HepG2 (cell line): ENCODE results near the gene PCLO. TPM values are rescaled to one million over a fixed set of nuclear protein-coding genes. Genes with fewer than 3 reads are reported as not detected.

ENCODE experiments used
- ATAC-seq: fragments of 200-7000 bp; cut with Tn5 transposase; 3 replicates; pipeline ENCODE4 v1.9.1; 2020; ENCODE audit warnings: mild to moderate bottlenecking, moderate library complexity
- BruUV-seq: library from RNA; stranded (reverse); fragments of 400-500 nt; replicated peaks from 2 replicates; lab custom pipeline; 2021; lab: Mats Ljungman, UMichigan
- CTCF ChIA-PET: fragments of 300-600 bp; formaldehyde crosslinking; extraction: SDS; loops from one replicate; lab custom pipeline; 2021; ENCODE audit warnings: low total read pairs, inconsistent platforms, low intra/inter-chr PET ratio; lab: Yijun Ruan, JAX
- POLR2A ChIA-PET: fragments of 350-600 bp; sonication (Branson Sonifier 250); formaldehyde crosslinking; loops from one replicate; lab custom pipeline; 2020; ENCODE audit warnings: antibody characterized with exemption, inconsistent platforms; lab: Yijun Ruan, JAX
- DNase-seq: peaks from one replicate; pipeline ENCODE4 v3.0.0-alpha.2; 2015; ENCODE audit warnings: low spot score
- FAIRE-seq: peaks from 3 replicates; lab custom pipeline; 2011; peaks lifted over from hg19 to GRCh38; lab: Jason Lieb, UNC
- H2AFZ ChIP-seq: one replicate; pipeline ENCODE4 v1.6.1; 2011; ENCODE audit warnings: low read length, inconsistent platforms
- H3K27ac ChIP-seq: fragments of 300-600 bp; 3 replicates; pipeline ENCODE4 v1.8.0; 2011; ENCODE audit warnings: mixed run types, mild to moderate bottlenecking, mixed read lengths, low read length, inconsistent platforms; ENCODE audit not compliant: insufficient read depth; ENCODE audit errors: extremely low read length
- H3K27me3 ChIP-seq, 2 experiments: fragments of 200-600 bp in 1 of 2; 2 replicates in 1 of 2; 3 replicates in 1 of 2; pipeline versions ENCODE4 v1.6.0 to v1.8.0; 2011; ENCODE audit warnings: low read length in 2 of 2, mild to moderate bottlenecking in 2 of 2, moderate library complexity in 2 of 2, inconsistent platforms in 1 of 2; ENCODE audit not compliant: insufficient read depth in 2 of 2, control insufficient read depth in 1 of 2
- H3K36me3 ChIP-seq, 2 experiments: fragments of 200-600 bp in 1 of 2; replicated peaks in 1 of 2; 2 replicates in 1 of 2; 3 replicates in 1 of 2; pipeline versions ENCODE4 v1.5.1 to v1.8.0; 2011; ENCODE audit warnings: low read length in 2 of 2, inconsistent platforms in 1 of 2; ENCODE audit not compliant: insufficient read depth in 2 of 2, control insufficient read depth in 1 of 2
- H3K4me1 ChIP-seq: 2 replicates; pipeline ENCODE4 v1.5.1; 2012; ENCODE audit warnings: low read length, inconsistent platforms; ENCODE audit not compliant: insufficient read depth
- H3K4me2 ChIP-seq: 2 replicates; pipeline ENCODE4 v1.6.0; 2011; ENCODE audit warnings: low read depth, low read length, inconsistent platforms
- H3K4me3 ChIP-seq, 3 experiments: fragments of 200-600 bp in 1 of 3; sonication (generic), shearing (Covaris generic) in 1 of 3; replicated peaks in 1 of 3; 2 replicates each; pipeline ENCODE4 v1.5.1; 2011 to 2016; ENCODE audit warnings: low read length in 3 of 3, inconsistent platforms in 2 of 3, low read depth in 2 of 3, mild to moderate bottlenecking in 2 of 3, control low read depth in 1 of 3, mixed read lengths in 1 of 3; ENCODE audit not compliant: insufficient read depth in 1 of 3
- H3K79me2 ChIP-seq: one replicate; pipeline ENCODE4 v1.6.1; 2011; ENCODE audit warnings: low read length, inconsistent platforms; ENCODE audit not compliant: insufficient read depth
- H3K9ac ChIP-seq: 2 replicates; pipeline ENCODE4 v1.6.0; 2011; ENCODE audit warnings: mild to moderate bottlenecking, low read depth, low read length, inconsistent platforms; ENCODE audit not compliant: insufficient read depth
- H3K9me3 ChIP-seq: 2 replicates; pipeline ENCODE4 v1.5.1; 2012; ENCODE audit warnings: mild to moderate bottlenecking, low read length
- H4K20me1 ChIP-seq: 2 replicates; pipeline ENCODE4 v1.6.0; 2011; ENCODE audit warnings: inconsistent platforms, mild to moderate bottlenecking, low read length, moderate library complexity; ENCODE audit not compliant: insufficient read depth
- NPAS2 ChIP-seq: sonication (generic); formaldehyde crosslinking; IDR thresholded peaks from 2 replicates; pipeline ENCODE4 v1.8.0; 2022; ENCODE audit warnings: mild to moderate bottlenecking, missing genetic modification reagents, borderline replicate concordance
- STAT5B ChIP-seq: sonication (generic); formaldehyde crosslinking; IDR thresholded peaks from 2 replicates; pipeline ENCODE4 v1.4.0; 2020; ENCODE audit warnings: missing genetic modification reagents
- TBX3 ChIP-seq: fragments of 450-650 bp; IDR thresholded peaks from 2 replicates; pipeline ENCODE4 v1.6.1; 2017; ENCODE audit warnings: antibody characterized with exemption, mild to moderate bottlenecking, inconsistent platforms, borderline replicate concordance
- ZGPAT ChIP-seq: IDR thresholded peaks from 2 replicates; pipeline ENCODE4 v1.6.1; 2016; ENCODE audit warnings: mild to moderate bottlenecking
- ZNF256 ChIP-seq: sonication (generic); formaldehyde crosslinking; conservative IDR thresholded peaks from 2 replicates; pipeline ENCODE4 v1.4.0; 2020; ENCODE audit warnings: missing genetic modification reagents
- ZNF609 ChIP-seq: sonication (generic); formaldehyde crosslinking; IDR thresholded peaks from 2 replicates; pipeline ENCODE4 v1.4.0; 2020; ENCODE audit warnings: mild to moderate bottlenecking, missing genetic modification reagents, borderline replicate concordance
- ZNF790 ChIP-seq: sonication (generic); formaldehyde crosslinking; IDR thresholded peaks from 2 replicates; pipeline ENCODE4 v1.8.0; 2022; ENCODE audit warnings: missing genetic modification reagents, mild to moderate bottlenecking, borderline replicate concordance
- WGBS: methylation state at CpG from one replicate; pipeline ENCODE4 v1.1.6; 2017; ENCODE audit warnings: low lambda C conversion rate; 5-methylcytosine and 5-hydroxymethylcytosine counted together
- in situ Hi-C: cut with HindIII; loops from 2 replicates; pipeline ENCODE4 v1.10.0; 2017; ENCODE audit warnings: low pct_unique_long_range_greater_than_20kb; ENCODE audit not compliant: extremely low pct_ligation_motif_present
- intact Hi-C: fragments of 100-400 bp; cut with micrococcal nuclease; formaldehyde crosslinking; loops from one replicate; pipeline ENCODE4 v1.10.0; 2022; ENCODE audit not compliant: unreplicated experiment
- polyA plus RNA-seq, 8 experiments: library from polyadenylated mRNA; depleted of rRNA in 3 of 8; stranded (reverse) in 7 of 8; unstranded in 1 of 8; fragments of >200 nt; fragmentation: Illumina TruSeq in 4 of 8; extraction: Trizol in 4 of 8; gene quantifications; 2 replicates each; pipeline versions ENCODE4 v1.2.1 to v1.2.3, GENCODE V29; 2011 to 2016; ENCODE audit warnings: low read depth in 4 of 8, missing spikeins in 1 of 8, mixed read lengths in 1 of 8; ENCODE audit not compliant: insufficient read depth in 1 of 8
- total RNA-seq, 5 experiments: library from RNA; depleted of rRNA; stranded (reverse); fragments of >200 nt; fragmentation: Illumina TruSeq; extraction: Trizol; gene quantifications; 2 replicates each; pipeline ENCODE4 v1.2.3, GENCODE V29; 2016; ENCODE audit warnings: low read depth in 1 of 5

Gene PCLO
- total and polyA plus RNA-seq, 2 of the 13 experiments (the other 11 are each of a cell fraction or from before 2014, with no cell fraction given) = 0.07 to 0.29 TPM

DNA sequence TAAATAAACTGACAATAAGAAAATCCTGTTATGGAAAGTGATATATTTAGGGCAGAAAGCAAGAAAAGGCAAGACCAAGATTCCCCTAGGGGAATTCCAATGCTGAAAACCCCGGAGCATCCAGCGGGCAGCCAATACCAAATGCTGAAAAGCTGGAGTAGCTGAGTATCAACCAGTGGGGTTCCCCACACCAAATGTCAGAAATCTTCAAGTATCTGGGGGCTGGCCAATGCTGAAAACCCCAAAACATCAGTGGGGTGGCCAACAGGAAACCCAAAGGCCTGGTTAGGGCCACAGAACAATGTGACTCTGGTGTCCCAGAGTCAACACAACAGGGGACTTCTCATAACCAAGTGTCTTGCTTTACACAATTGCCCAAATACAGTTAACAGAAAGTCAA lies 447.3 kb downstream of the PCLO start:
- DNase-seq (no peak), ATAC-seq (no peak)
- CTCF ChIA-PET = no interaction called here
- intact Hi-C loops = no loop called here
- no peak overlapping the region for H3K4me3 ChIP-seq
- POLR2A ChIA-PET = no interaction called here
- no peaks in the 10 kb centered on the region for H3K9me3 ChIP-seq
- H3K36me3 ChIP-seq = no peaks in the 10 kb centered on the region
- no peak overlapping the region for H3K27ac ChIP-seq
- WGBS = 2% methylated on average over 2 of the region's 2 CpGs
- no peak overlapping the region for H2AFZ ChIP-seq
- H3K79me2 ChIP-seq = no peaks in the 10 kb centered on the region
- in situ Hi-C loops = no loop called here
- no peaks in the 10 kb centered on the region for H3K4me1 ChIP-seq
- no TSS peak for BruUV-seq
- H4K20me1 ChIP-seq = no peaks in the 10 kb centered on the region
- H3K9ac ChIP-seq = no peak overlapping the region
- TF ChIP-seq ZNF256 (CRISPR knock-in tag) (no peak), NPAS2 (CRISPR knock-in tag) (no peak), ZGPAT (no peak), ZNF790 (CRISPR knock-in tag) (no peak), STAT5B (CRISPR knock-in tag) (no peak), ZNF609 (CRISPR knock-in tag) (no peak), TBX3 (no peak)
- TF ChIP-seq, all 625 proteins: peak for 0
- no peak overlapping the region for H3K4me2 ChIP-seq
- H3K27me3 ChIP-seq = no peaks in the 10 kb centered on the region
- FAIRE-seq = no peak
